Measurements from ENCODE around the gene SEMA5A. TPM values are rescaled to one million over a fixed set of nuclear protein-coding genes. Genes with fewer than 3 reads are reported as not detected.
A peak's percentile ranks its signal among the peaks of the same experiment; 100 is the strongest.

The SEMA5A gene
- polyA plus RNA-seq, 1 of the 3 experiments (the other 2 are of a cell fraction) = 0.58 TPM

DNA sequence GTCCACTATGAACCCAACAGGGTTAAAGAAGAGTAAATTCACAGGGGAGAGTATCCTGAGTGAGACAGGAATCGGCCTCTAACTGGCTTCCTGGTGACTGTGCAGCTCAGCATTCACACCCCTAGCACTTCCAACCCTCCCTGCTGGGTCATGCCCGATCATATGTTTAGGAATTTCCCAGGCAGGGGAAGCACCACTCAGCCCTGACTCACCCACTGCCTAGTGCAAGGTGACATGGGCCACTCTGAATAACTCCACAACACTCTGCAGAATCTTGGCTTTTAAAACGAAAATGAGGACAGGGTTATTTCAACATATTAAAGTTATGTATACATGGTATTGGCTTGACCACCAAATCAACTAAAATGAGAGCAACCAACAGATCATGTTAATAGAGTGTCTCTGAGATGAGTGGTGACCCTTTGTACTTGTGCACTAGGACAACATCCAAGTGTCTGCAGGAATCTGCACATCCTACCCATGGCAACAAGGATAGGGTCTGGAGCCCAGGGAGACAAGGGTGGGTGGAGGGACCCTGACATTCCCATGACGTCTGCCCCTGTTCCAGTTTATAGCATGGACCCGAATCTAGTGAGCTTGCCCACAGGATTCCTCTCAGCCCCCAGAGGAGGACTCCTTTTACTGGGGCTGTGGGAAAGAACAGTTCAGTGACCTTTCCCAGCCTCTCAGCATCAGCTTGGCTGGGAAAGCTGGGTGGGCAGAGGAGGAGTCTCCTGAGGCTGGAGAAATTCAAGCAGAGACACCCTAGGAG lies 485.8 kb downstream of the SEMA5A start:
- 22% methylated on average over 5 of the region's 5 CpGs for WGBS (ENCODE audit: low lambda C conversion rate)
- TF ChIP-seq TCF12 (IDR thresholded peaks at IDR 0.05) (peak; percentile 84), RFX5 (IDR thresholded peaks at IDR 0.05; ENCODE audit: low read length) (no peak), RAD21 (IDR thresholded peaks at IDR 0.05; ENCODE audit: low read length) (no peak), POLR2AphosphoS5 (IDR thresholded peaks at IDR 0.05; ENCODE audit: low read depth, low read length) (no peak), GABPA (IDR thresholded peaks at IDR 0.05; ENCODE audit: low read depth) (no peak), RCOR1 (IDR thresholded peaks at IDR 0.05; ENCODE audit: low read length) (no peak), MEF2A (IDR thresholded peaks at IDR 0.05; ENCODE audit: borderline replicate concordance, low read depth) (no peak; the same call in 1 of the 2 replicates), ELF1 (IDR thresholded peaks at IDR 0.05) (no peak), TEAD4 (IDR thresholded peaks at IDR 0.05; ENCODE audit: borderline replicate concordance, insufficient read depth) (peak; percentile 61; the same call in 1 of the 2 replicates), RXRA (IDR thresholded peaks at IDR 0.05; ENCODE audit: borderline replicate concordance, low read depth) (peak; percentile 88), EP300 (IDR thresholded peaks at IDR 0.05; ENCODE audit: borderline replicate concordance in 1 of 2, low read depth in 1 of 2, low read length in 1 of 2) (peak in 1 of 2 experiments; percentile 75; a peak in 2 of 4 replicates), NRF1 (IDR thresholded peaks at IDR 0.05; ENCODE audit: low read depth, low read length) (no peak), FOSL2 (IDR thresholded peaks at IDR 0.05; ENCODE audit: borderline replicate concordance, low read depth) (peak; percentile 92), NFIC (IDR thresholded peaks at IDR 0.05; ENCODE audit: borderline replicate concordance) (peak; percentile 51; the same call in 1 of the 2 replicates), JUND (IDR thresholded peaks at IDR 0.05) (peak; percentile 80), GATA2 (CRISPR knock-in tag; IDR thresholded peaks at IDR 0.05) (no peak)
- TF ChIP-seq, protein P1, sequence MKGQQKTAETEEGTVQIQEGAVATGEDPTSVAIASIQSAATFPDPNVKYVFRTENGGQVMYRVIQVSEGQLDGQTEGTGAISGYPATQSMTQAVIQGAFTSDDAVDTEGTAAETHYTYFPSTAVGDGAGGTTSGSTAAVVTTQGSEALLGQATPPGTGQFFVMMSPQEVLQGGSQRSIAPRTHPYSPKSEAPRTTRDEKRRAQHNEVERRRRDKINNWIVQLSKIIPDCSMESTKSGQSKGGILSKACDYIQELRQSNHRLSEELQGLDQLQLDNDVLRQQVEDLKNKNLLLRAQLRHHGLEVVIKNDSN (IDR thresholded peaks at IDR 0.05; ENCODE audit: borderline replicate concordance, low read depth) = peak; percentile 31; the same call in 1 of the 2 replicates
- TF ChIP-seq, protein P2, sequence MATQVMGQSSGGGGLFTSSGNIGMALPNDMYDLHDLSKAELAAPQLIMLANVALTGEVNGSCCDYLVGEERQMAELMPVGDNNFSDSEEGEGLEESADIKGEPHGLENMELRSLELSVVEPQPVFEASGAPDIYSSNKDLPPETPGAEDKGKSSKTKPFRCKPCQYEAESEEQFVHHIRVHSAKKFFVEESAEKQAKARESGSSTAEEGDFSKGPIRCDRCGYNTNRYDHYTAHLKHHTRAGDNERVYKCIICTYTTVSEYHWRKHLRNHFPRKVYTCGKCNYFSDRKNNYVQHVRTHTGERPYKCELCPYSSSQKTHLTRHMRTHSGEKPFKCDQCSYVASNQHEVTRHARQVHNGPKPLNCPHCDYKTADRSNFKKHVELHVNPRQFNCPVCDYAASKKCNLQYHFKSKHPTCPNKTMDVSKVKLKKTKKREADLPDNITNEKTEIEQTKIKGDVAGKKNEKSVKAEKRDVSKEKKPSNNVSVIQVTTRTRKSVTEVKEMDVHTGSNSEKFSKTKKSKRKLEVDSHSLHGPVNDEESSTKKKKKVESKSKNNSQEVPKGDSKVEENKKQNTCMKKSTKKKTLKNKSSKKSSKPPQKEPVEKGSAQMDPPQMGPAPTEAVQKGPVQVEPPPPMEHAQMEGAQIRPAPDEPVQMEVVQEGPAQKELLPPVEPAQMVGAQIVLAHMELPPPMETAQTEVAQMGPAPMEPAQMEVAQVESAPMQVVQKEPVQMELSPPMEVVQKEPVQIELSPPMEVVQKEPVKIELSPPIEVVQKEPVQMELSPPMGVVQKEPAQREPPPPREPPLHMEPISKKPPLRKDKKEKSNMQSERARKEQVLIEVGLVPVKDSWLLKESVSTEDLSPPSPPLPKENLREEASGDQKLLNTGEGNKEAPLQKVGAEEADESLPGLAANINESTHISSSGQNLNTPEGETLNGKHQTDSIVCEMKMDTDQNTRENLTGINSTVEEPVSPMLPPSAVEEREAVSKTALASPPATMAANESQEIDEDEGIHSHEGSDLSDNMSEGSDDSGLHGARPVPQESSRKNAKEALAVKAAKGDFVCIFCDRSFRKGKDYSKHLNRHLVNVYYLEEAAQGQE (IDR thresholded peaks at IDR 0.05; ENCODE audit: low read depth, low read length) = peak; percentile 36; the same call in 1 of the 2 replicates
- TF ChIP-seq, protein P3, sequence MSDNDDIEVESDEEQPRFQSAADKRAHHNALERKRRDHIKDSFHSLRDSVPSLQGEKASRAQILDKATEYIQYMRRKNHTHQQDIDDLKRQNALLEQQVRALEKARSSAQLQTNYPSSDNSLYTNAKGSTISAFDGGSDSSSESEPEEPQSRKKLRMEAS (IDR thresholded peaks at IDR 0.05; ENCODE audit: low read depth) = peak; percentile 71
- TF ChIP-seq, protein P4, sequence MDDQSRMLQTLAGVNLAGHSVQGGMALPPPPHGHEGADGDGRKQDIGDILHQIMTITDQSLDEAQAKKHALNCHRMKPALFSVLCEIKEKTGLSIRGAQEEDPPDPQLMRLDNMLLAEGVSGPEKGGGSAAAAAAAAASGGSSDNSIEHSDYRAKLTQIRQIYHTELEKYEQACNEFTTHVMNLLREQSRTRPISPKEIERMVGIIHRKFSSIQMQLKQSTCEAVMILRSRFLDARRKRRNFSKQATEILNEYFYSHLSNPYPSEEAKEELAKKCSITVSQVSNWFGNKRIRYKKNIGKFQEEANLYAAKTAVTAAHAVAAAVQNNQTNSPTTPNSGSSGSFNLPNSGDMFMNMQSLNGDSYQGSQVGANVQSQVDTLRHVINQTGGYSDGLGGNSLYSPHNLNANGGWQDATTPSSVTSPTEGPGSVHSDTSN (IDR thresholded peaks at IDR 0.05) = peak; percentile 63
- TF ChIP-seq, protein P5, sequence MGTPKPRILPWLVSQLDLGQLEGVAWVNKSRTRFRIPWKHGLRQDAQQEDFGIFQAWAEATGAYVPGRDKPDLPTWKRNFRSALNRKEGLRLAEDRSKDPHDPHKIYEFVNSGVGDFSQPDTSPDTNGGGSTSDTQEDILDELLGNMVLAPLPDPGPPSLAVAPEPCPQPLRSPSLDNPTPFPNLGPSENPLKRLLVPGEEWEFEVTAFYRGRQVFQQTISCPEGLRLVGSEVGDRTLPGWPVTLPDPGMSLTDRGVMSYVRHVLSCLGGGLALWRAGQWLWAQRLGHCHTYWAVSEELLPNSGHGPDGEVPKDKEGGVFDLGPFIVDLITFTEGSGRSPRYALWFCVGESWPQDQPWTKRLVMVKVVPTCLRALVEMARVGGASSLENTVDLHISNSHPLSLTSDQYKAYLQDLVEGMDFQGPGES (IDR thresholded peaks at IDR 0.05; ENCODE audit: low read depth, low read length) = no peak
- TF ChIP-seq, protein P6, sequence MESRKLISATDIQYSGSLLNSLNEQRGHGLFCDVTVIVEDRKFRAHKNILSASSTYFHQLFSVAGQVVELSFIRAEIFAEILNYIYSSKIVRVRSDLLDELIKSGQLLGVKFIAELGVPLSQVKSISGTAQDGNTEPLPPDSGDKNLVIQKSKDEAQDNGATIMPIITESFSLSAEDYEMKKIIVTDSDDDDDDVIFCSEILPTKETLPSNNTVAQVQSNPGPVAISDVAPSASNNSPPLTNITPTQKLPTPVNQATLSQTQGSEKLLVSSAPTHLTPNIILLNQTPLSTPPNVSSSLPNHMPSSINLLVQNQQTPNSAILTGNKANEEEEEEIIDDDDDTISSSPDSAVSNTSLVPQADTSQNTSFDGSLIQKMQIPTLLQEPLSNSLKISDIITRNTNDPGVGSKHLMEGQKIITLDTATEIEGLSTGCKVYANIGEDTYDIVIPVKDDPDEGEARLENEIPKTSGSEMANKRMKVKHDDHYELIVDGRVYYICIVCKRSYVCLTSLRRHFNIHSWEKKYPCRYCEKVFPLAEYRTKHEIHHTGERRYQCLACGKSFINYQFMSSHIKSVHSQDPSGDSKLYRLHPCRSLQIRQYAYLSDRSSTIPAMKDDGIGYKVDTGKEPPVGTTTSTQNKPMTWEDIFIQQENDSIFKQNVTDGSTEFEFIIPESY (IDR thresholded peaks at IDR 0.05; ENCODE audit: borderline replicate concordance, low read depth) = peak; percentile 33; the same call in 1 of the 2 replicates
- Histone ChIP-seq H3F3A (replicated peaks; ENCODE audit: insufficient read depth) (peaks cover 12% of the 10 kb centered on the region), H3K27me3 (ENCODE audit: insufficient read depth) (no peaks in the 10 kb centered on the region), H3K36me3 (replicated peaks in 1 of 2; ENCODE audit: control insufficient read depth in 1 of 2, insufficient read depth in 2 of 2, low read length in 1 of 2) (no peaks in the 10 kb centered on the region), H2AFZ (ENCODE audit: low read depth) (no peak overlapping the region), H3K9me3 (no peaks in the 10 kb centered on the region), H3K4me3 (ENCODE audit: low read depth in 2 of 2, low read length in 1 of 2) (no peak overlapping the region), H3K4me2 (peak overlapping the region; percentile 46; the same call in 1 of the 2 replicates), H3K79me2 (ENCODE audit: insufficient read depth) (no peaks in the 10 kb centered on the region), H3K9ac (peak overlapping the region; percentile 26; the same call in 1 of the 2 replicates), H3K4me1 (ENCODE audit: control insufficient read depth in 1 of 2, insufficient read depth in 2 of 2, low read depth in 1 of 2, low read length in 1 of 2) (peaks cover 0 to 19% of the 10 kb centered on the region in 2 experiments; a peak in 3 of 4 replicates), H3K9me2 (no peaks in the 10 kb centered on the region), H4K20me1 (ENCODE audit: insufficient read depth) (no peaks in the 10 kb centered on the region), H3K27ac (ENCODE audit: low read depth in 2 of 2, low read length in 1 of 2) (peak overlapping the region in 1 of 2 experiments; percentile 82; a peak in 2 of 4 replicates)
- no peak for DNase-seq
- CTCF ChIA-PET = interaction anchor here (1.0 kb wide), 1 partner anchor 11 kb away, joined by 3 read pairs; no protein-coding TSS in a partner anchor
- POLR2A ChIA-PET = no interaction called here
